ENCODE measurements around the gene CABLES2.

Gene CABLES2

GRCh38 chr20:62361799-62362589, 45.1 kb downstream of the CABLES2 start:
- DNase-seq (ENCODE audit: low read depth in 3 of 3), result no peak

DNA sequence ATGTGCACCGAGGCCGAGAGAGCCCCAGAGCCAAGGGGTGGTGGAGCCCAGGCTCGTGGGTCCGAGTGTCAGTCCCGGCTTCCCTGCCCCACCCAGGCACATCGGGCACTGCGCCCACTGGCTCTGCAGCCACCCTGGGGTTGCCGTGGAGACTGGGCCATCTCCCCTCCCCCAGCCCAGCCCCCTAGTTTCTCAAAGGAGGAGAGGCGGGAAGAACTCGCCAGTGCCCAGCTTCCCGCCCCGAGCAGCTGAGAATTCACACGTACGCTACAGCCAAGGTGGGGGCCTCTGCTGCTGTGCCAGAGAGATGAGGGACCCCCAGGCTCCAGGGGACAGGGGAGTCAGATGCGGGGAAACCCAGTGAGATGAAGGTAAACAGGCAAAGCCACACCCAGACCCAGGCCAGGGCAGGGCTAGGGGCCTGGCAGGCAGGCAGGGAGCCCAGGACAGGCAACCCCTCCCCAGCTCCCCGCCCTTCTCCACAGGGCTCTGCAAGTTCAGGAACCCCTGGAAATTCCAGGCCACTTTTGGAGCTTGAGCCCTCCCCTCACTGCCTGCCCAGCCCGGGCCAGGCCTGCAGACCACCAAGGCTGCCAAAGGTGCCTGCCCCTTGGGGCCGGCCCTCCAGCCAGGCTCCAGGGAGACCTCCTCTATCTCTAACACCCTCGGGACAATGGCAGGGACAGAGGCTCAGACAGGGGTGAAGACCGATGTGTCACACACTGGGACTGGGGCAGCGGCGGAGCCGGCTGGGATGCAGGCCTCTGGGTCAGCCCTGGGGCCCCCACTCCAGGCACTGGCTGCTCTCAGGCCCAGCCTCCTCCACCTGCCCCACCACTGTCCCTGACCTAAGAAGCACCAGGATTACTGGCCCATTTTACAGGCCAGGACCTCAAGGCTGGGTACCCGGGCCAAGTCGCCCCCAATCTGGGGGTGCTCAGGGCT, 46.0 kb downstream of the CABLES2 start:
- DNase-seq (ENCODE audit: low read depth in 3 of 3), result no peak

DNA sequence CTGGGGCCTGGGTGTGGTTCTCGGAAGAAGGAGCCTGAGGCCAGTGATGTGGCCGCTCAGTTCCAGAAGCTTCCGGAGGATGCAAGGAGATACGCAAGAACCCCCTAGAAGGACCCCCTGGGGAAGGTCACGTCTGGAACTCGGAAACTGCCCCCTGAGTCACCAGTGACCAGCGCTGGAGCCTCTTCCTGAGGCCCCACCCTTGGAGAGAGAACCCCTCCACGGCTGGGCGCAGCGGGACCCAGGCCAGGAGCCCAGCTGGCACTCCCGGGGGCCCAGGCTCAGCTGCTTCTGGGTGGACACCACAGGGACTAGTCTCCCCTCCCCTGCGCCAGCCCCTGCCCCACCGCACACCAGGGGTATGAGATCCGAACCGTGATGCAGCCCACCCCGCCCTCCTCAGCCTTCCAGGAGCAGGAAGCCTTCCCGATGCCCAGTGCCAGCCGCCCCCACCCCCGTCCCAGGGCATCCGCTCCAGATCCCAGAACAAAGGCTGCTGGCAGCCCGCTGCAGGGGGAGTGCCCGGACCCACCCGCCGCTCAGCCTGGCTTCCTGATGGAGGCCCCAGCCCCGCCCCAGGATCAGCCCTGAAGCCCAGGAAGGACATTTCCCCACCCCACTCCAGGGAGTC, 47.5 kb downstream of the CABLES2 start:
- no peak for DNase-seq (ENCODE audit: low read depth in 3 of 3)

GRCh38 chr20:62359043-62359490, 48.0 kb downstream of the CABLES2 start:
- no peak for DNase-seq (ENCODE audit: low read depth in 3 of 3)

DNA sequence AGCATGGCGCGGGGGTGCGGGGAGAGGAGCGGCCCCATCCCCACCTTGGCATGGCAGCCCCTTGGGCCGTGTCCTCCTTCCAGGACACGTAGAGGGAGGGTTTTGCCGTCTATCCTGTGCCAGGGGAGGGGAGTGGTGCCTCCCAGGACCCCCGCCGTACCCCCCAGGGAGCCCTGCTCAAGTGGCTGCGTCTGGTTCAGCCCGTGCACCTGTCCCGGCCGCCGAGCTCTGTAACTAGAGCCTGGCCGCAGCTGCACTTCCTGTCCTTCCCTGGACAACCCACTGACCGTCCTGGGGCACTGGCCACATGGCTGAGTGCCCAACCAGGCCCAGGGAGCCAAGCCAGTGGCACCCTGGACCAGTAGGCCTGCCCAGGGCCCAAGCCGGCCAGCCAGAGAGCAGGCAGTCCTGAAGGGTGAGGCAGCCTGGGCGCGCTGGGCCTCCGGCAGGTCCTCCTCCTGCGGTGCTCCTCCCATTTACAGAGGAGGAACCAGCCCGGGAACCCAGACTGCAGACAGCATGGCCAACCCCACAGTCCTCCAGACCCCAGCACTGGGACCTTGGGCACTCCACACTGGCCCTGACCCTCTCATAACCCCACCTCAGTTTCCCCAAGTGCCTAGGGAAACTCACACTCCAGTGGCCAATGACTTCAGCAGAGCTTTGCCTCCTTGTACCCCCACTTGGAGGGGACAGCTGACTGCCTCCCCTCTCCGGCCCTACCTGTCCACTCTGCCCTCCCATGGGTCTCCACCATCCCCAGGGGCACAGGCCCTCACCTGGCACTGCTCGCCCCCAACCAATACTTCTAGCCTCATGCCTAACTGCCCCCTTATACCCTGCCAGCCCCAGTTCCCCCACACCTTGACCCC, 48.7 kb downstream of the CABLES2 start:
- no peak for DNase-seq (ENCODE audit: low read depth in 3 of 3)

DNA sequence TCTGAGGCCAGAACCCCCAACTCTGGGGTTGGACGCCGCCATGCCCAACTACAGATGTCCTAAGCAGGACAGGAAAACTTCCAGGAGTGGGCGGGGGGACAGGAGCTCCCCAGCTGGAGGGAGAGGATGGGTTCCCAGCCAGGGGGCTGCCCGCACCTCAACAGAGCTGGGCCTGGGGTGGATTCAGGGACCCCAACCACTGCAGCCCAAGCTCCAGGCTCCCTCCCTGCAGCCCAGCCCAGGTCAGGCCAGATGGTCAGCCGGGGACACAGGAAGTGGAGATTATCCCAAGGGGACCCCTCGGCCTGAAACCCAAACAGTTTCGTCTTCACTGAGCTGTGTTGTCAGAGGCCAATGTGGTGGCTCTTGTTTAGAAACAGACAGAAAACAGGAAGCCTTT, 49.4 kb downstream of the CABLES2 start:
- no peak for DNase-seq (ENCODE audit: low read depth in 3 of 3)

DNA sequence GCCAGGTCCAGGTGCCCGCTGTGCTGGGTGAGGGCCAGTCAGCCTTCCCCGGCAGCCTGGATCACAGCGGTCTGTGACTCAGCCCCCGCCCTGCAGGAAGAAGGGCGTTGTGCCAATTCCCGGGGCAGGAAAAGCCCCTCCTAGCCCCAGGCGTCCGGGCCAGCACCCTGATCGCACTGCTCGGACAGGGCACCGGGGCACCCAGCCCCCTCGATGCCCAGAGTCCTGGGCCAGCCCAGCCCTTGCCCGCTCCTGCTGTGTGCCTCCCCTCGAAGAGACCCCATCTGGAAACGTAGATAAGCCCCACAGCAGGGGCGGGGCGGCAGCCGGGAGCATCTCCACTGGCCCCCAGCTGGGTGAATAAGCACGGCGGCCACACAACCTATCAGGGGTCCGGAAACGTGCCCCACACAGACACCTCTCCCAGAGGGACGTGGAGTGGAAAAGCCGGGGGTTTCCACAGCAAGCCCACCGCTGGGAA, 49.9 kb downstream of the CABLES2 start:
- DNase-seq (ENCODE audit: low read depth in 3 of 3), result no peak

DNA sequence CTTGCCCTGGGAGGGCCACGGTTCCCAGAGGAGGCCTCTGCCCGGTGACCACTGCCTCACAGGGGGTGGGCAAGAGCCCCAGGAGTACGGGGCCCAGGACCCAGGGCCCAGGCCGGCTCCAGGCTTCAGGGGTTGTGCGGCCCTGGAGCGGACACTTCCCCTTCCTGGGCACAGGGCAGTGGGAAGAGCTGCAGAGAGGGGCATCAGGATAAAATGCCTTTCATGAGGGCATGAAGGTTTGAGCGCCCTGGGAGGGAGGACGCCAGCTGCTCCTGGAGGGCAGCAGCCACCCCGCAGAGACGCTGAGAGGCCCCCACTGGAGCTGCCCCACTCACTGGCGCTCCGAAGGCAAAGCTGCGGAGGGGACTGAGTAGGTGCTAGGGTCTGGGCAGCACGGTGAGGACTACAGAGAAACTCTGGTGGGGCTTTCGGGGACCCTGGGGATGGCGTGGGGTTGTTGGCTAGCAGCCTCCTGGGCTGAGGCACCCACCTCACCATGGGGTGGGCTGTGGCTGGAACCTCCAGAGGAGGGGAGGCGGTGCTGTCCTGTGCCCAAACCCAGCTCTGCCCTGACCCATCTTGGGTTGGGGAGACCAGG, 50.4 kb downstream of the CABLES2 start:
- no peak for DNase-seq (ENCODE audit: low read depth in 3 of 3)

- no peak for DNase-seq (ENCODE audit: low read depth in 3 of 3)
These were observed 51.1 kb downstream of the CABLES2 start for GRCh38 chr20:62355878-62356588.

- DNase-seq (ENCODE audit: low read depth in 3 of 3), result no peak
These were observed 51.6 kb downstream of the CABLES2 start for GRCh38 chr20:62355516-62355877.

- no peak for DNase-seq (ENCODE audit: low read depth in 3 of 3)
These were observed 52.2 kb downstream of the CABLES2 start for GRCh38 chr20:62354811-62355341.

GRCh38 chr20:62354031-62354808, 52.9 kb downstream of the CABLES2 start:
- DNase-seq (ENCODE audit: low read depth in 3 of 3), result no peak

- DNase-seq (ENCODE audit: low read depth in 3 of 3), result no peak
These were observed 53.6 kb downstream of the CABLES2 start for GRCh38 chr20:62353289-62354030.

DNA sequence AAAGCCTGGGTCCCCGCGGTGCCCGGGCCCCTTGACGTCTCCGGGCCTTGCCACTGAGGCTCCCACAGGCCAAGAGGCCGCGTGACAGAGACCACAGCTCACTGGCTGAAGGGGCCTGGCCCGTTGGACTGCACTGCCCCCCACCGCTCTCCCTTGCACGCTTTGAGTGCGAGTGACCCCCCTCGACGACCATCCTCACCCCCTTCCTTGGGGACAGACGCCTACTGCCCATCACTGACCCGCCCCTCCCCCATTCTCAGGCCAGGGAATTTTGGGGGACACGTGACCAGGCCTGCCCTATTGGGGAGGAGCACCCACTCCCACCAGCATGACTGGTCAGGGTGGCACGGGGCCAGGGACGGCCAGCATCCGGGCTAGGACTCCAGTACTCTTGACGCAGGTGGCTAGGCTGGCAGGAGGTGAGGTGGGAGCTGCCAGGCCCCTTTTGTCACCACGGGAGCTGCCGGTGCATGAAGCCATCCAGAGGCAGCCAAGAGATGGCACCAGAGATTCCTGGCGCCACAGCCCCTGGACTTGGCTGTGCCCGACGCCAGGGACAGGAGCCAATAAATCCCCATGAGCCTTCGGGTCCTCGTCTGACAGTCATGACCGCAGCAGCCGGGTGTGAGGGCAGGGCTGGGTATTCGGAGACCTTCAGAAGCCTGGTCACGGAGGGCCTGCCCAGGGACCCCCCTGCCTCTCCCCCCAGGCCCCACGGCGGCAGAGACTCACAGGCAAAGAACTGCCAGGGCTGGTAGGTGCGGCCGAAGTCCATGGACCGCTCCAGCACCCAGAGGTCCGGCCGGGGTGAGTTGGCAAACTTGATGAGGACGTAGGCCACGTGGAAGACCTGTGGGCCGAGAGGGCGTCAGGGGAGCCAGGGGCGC, 54.4 kb downstream of the CABLES2 start:
- DNase-seq (ENCODE audit: low read depth in 3 of 3), result no peak

DNA sequence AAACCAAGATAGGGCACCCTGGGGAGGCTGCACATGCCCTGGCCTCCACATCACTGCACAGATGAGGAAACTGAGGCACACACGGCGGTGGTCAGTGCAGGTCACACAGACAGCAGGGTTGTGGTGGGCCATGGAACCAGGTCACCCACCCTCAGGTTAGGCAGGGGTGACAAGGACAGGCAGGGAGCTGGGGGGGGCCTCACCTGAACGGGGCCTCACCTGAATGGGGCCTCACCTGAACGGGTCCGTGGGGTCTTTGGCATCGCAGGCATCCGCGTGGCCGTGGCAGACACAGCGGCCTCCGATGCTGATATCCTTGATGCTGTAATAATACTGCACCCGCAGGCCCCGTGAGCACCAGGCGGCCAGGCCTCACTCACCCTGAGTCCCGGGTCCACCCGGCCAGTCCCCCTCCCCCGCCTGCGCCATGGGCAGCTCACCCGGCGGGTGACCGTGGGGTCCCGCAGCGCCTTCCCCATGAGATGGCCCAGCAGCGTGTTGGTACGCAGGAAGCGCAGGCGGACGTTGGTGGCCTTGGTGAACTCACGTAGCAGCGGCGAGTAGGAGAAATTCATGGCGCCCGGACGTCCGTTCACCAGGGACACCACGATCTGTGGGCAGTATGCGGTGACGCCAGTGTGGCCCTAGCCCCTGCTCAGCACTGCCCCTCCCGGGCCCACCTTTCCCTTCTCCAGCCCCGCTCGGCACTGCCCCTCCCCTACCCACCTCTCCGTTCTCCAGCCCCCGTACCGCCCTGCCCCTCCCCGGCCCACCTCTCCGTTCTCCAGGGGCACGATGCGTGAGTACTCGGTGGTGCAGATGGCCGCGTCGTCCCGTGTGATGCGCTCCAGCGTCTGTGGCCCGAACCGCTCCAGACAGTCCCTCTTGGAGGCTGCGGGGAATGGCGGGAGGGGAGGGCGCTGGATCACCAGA, 55.4 kb downstream of the CABLES2 start:
- DNase-seq (ENCODE audit: low read depth in 3 of 3), result no peak

Data from stimulated activated CD4-positive, alpha-beta T cell treated with anti-CD3 and anti-CD28 coated beads, TNF-alpha, amount 100 ng/mL, for 24 hours (primary cell).